OCI-LY1 (cell line): Measurements from ENCODE around the gene FAM131A.

Experiments used
- H2AFZ ChIP-seq: fragments of 200-600 bp; sonication (generic), shearing (Covaris generic); 2 replicates; pipeline ENCODE4 v1.6.0; 2014; ENCODE audit warnings: antibody characterized with exemption, mild to moderate bottlenecking, low read length
- H3F3A ChIP-seq: fragments of 200-600 bp; sonication (generic), shearing (Covaris generic); 2 replicates; pipeline ENCODE4 v1.6.0; 2014; ENCODE audit warnings: mild to moderate bottlenecking, antibody characterized with exemption, low read length, moderate library complexity; ENCODE audit not compliant: insufficient read depth
- H3K27ac ChIP-seq: fragments of 200-600 bp; sonication (generic); 2 replicates; pipeline ENCODE4 v1.5.1; 2014; ENCODE audit warnings: low read length, mixed run types, mild to moderate bottlenecking, low read depth; ENCODE audit not compliant: poor library complexity, severe bottlenecking
- H3K27me3 ChIP-seq: fragments of 200-600 bp; sonication (generic); 2 replicates; pipeline ENCODE4 v1.6.0; 2014; ENCODE audit warnings: antibody characterized with exemption, mild to moderate bottlenecking, low read length, moderate library complexity; ENCODE audit not compliant: insufficient read depth
- H3K36me3 ChIP-seq: fragments of 200-600 bp; sonication (generic); 2 replicates; pipeline ENCODE4 v1.6.1; 2014; ENCODE audit warnings: mild to moderate bottlenecking, antibody characterized with exemption, low read length, moderate library complexity, mixed read lengths; ENCODE audit not compliant: insufficient read depth
- H3K4me1 ChIP-seq: fragments of 200-600 bp; sonication (generic); 2 replicates; pipeline ENCODE4 v1.5.1; 2014; ENCODE audit warnings: mild to moderate bottlenecking, low read length, moderate library complexity; ENCODE audit not compliant: insufficient read depth, severe bottlenecking
- H3K4me2 ChIP-seq: fragments of 200-600 bp; sonication (generic), shearing (Covaris generic); 2 replicates; pipeline ENCODE4 v1.6.1; 2014; ENCODE audit warnings: low read length
- H3K4me3 ChIP-seq: fragments of 200-600 bp; sonication (generic); 2 replicates; pipeline ENCODE4 v1.5.1; 2014; ENCODE audit warnings: low read length, low read depth, mild to moderate bottlenecking, mixed read lengths; ENCODE audit not compliant: poor library complexity, severe bottlenecking
- H3K79me2 ChIP-seq: fragments of 200-600 bp; shearing (Covaris generic); 2 replicates; pipeline ENCODE4 v1.6.1; 2016; ENCODE audit warnings: mixed run types, low read length, mixed read lengths; ENCODE audit not compliant: insufficient read depth
- H3K9ac ChIP-seq: fragments of 200-600 bp; sonication (generic), shearing (Covaris generic); 2 replicates; pipeline ENCODE4 v1.6.1; 2014; ENCODE audit warnings: mild to moderate bottlenecking, low read length, mixed read lengths
- H3K9me2 ChIP-seq: fragments of 200-600 bp; sonication (generic), shearing (Covaris generic); 2 replicates; pipeline ENCODE4 v1.6.1; 2014; ENCODE audit warnings: low read depth, mild to moderate bottlenecking, low read length, mixed read lengths
- H3K9me3 ChIP-seq: fragments of 200-600 bp; shearing (Covaris generic); 2 replicates; pipeline ENCODE4 v1.6.1; 2014; ENCODE audit warnings: low read length, mixed read lengths
- H4K20me1 ChIP-seq: fragments of 200-600 bp; sonication (generic), shearing (Covaris generic); 2 replicates; pipeline ENCODE4 v1.6.0; 2016; ENCODE audit warnings: mild to moderate bottlenecking, low read length; ENCODE audit not compliant: insufficient read depth
- EZH2 ChIP-seq: fragments of 200-600 bp; sonication (generic), shearing (Covaris generic); IDR thresholded peaks from 2 replicates; pipeline ENCODE4 v1.8.0; 2017; ENCODE audit warnings: borderline replicate concordance, mixed run types, mild to moderate bottlenecking, antibody characterized with exemption, low read length, moderate library complexity, mixed read lengths
- TF ChIP-seq, protein P1 (sequence below): fragments of 200-600 bp; sonication (generic), shearing (Covaris generic); IDR thresholded peaks from 2 replicates; pipeline ENCODE4 v1.5.1; 2017; ENCODE audit warnings: mild to moderate bottlenecking, antibody characterized with exemption, low read length, moderate library complexity, mixed read lengths

The FAM131A gene

DNA sequence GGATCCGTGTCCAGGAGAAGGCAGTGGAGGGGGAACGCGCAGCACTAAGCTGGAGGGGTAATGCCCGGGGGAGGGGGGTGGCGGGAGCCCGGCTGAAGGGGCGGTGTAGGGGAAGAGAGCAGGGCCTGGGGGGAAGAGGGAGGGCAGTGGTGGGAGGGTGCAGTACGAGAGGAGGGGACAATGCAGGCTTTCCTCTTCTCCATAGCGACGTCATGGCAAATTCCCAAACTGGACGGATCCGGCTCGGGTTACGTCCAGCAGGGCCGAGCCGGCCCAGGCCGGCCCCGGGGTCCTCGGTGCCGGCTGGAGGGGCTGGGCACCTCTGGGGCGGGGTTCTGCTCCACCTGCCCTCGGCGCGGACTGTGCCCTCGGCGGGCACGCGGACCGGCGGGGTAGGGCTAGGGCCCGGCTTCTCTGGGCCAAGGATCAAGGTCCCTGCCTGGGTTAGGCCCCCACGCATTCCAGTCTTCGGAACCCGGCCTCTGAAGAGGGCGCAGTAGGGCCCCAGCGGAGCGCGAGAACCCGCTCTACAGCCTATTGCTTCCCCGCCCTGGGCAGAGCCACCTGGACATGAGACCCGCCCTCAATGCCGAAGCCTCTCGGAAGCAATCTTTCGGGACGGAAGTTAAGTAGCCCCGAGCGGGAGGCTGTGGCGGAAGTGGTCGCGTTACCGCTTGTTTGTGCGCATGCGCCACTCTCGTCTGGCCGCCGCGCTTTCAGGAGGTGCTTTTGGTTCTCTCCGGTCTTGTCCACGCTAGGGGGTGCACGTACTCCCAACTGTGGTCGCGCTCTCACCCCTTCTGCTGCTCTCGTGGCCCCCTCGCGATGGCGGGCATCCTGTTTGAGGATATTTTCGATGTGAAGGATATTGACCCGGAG lies 25.5 kb downstream of the FAM131A start:
- no peaks in the 10 kb centered on the region for H3K9me2 ChIP-seq
- H3K4me3 ChIP-seq = peak overlapping the region; percentile 84
- peaks cover 28% of the 10 kb centered on the region for H3K36me3 ChIP-seq
- no peaks in the 10 kb centered on the region for H4K20me1 ChIP-seq
- peaks cover 19% of the 10 kb centered on the region for H3K4me1 ChIP-seq
- TF ChIP-seq, protein P1, sequence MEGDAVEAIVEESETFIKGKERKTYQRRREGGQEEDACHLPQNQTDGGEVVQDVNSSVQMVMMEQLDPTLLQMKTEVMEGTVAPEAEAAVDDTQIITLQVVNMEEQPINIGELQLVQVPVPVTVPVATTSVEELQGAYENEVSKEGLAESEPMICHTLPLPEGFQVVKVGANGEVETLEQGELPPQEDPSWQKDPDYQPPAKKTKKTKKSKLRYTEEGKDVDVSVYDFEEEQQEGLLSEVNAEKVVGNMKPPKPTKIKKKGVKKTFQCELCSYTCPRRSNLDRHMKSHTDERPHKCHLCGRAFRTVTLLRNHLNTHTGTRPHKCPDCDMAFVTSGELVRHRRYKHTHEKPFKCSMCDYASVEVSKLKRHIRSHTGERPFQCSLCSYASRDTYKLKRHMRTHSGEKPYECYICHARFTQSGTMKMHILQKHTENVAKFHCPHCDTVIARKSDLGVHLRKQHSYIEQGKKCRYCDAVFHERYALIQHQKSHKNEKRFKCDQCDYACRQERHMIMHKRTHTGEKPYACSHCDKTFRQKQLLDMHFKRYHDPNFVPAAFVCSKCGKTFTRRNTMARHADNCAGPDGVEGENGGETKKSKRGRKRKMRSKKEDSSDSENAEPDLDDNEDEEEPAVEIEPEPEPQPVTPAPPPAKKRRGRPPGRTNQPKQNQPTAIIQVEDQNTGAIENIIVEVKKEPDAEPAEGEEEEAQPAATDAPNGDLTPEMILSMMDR = peak; percentile 83
- TF ChIP-seq EZH2 = no peak
- no peaks in the 10 kb centered on the region for H3K9me3 ChIP-seq
- H3K27ac ChIP-seq = peak overlapping the region; percentile 41
- H3F3A ChIP-seq = no peaks in the 10 kb centered on the region
- H3K79me2 ChIP-seq = no peaks in the 10 kb centered on the region
- no peak overlapping the region for H2AFZ ChIP-seq
- peak overlapping the region; percentile 83 for H3K4me2 ChIP-seq
- H3K9ac ChIP-seq = peak overlapping the region; percentile 87
- peaks cover 3% of the 10 kb centered on the region; the same call in 1 of the 2 replicates for H3K27me3 ChIP-seq

DNA sequence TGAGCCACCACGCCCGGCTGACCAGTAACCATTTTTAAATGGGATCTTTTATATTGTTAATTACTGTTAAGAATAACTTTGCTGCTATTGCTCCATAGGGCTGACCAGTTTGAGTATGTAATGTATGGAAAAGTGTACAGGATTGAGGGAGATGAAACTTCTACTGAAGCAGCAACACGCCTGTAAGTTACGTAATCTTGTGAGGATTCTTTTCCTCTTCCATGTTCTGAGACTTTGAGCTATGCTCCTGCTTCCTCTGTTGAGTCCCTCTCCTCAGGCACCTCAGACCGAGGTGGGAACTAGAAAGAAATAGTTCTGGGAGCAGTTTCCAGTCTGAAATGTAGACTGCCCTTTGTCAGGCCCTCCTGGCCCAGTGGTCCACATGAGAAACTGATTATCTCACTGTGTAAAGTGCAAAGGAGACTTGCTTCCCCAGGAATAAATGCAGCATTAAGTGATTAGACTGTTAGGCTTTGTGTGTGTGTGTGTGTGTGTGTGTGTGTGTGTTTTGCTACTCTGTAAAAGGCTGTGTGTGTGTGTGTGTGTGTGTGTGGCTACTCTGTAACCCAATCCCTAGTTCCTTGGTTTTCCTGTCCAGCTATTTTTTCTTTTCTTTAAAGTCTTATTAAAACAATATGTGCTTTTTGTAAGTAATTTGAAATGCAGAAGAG lies 29.4 kb downstream of the FAM131A start:
- no peak overlapping the region for H2AFZ ChIP-seq
- TF ChIP-seq, protein P1 = no peak
- no peak for TF ChIP-seq EZH2
- H3K79me2 ChIP-seq = no peaks in the 10 kb centered on the region
- H3K36me3 ChIP-seq = peaks cover 46% of the 10 kb centered on the region
- H3F3A ChIP-seq = no peaks in the 10 kb centered on the region
- H3K4me2 ChIP-seq = no peak overlapping the region
- H3K4me3 ChIP-seq = no peak overlapping the region
- no peaks in the 10 kb centered on the region for H3K9me2 ChIP-seq
- no peaks in the 10 kb centered on the region for H3K27me3 ChIP-seq
- H3K9me3 ChIP-seq = no peaks in the 10 kb centered on the region
- peaks cover 13% of the 10 kb centered on the region for H3K4me1 ChIP-seq
- no peak overlapping the region for H3K27ac ChIP-seq
- H4K20me1 ChIP-seq = no peaks in the 10 kb centered on the region
- no peak overlapping the region for H3K9ac ChIP-seq

DNA sequence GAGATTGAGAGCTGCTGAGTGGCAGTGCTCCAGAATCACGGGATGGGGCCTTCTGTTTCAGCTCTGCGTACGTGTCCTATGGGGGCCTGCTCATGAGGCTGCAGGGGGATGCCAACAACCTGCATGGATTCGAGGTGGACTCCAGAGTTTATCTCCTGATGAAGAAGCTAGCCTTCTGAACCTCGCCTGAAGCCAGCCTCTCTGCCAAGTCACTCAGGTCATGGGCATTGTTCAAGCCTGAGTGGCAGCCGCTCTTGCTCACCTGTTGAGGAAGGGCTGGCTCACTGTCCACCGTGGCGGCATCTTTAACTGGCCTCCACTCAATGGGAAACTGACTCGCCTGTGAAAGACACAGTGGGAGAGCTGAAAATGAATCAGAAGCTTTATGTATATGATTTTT lies 30.7 kb downstream of the FAM131A start:
- Histone ChIP-seq H3K36me3 (peaks cover 46% of the 10 kb centered on the region), H3K9me3 (no peaks in the 10 kb centered on the region), H3K27ac (no peak overlapping the region), H3F3A (no peaks in the 10 kb centered on the region), H3K4me1 (peaks cover 13% of the 10 kb centered on the region), H3K4me2 (no peak overlapping the region), H3K79me2 (no peaks in the 10 kb centered on the region), H3K9me2 (no peaks in the 10 kb centered on the region), H3K9ac (no peak overlapping the region), H4K20me1 (no peaks in the 10 kb centered on the region), H3K27me3 (no peaks in the 10 kb centered on the region), H3K4me3 (no peak overlapping the region), H2AFZ (no peak overlapping the region)
- no peak for TF ChIP-seq EZH2
- TF ChIP-seq, protein P1 = no peak
